Liver (tissue), 9 donors: Measurements from ENCODE around the gene KPNA5. TPM values are rescaled to one million over a fixed set of nuclear protein-coding genes. Genes with fewer than 3 reads are reported as not detected.
"Not testable (repeated sequence)": the region's sequence is repeated elsewhere in the genome, so short reads cannot be mapped to it uniquely, and the experiment has no call there.

ENCODE experiments used
- DNase-seq: peaks from one replicate; pipeline ENCODE4 v3.0.0-alpha.2; 2017; ENCODE audit warnings: low spot score
- H3K27ac ChIP-seq, 2 donors: one replicate each; pipeline ENCODE4 v1.7.0; 2013; ENCODE audit warnings: inconsistent platforms in 2 of 2, low read length in 2 of 2, control low read depth in 1 of 2, low read depth in 1 of 2, mild to moderate bottlenecking in 1 of 2
- H3K27me3 ChIP-seq, 4 donors: one replicate each; pipeline versions ENCODE4 v1.6.1 to v1.7.0; 2013; ENCODE audit warnings: low read length in 3 of 4, inconsistent platforms in 1 of 4, mild to moderate bottlenecking in 1 of 4, moderate library complexity in 1 of 4; ENCODE audit not compliant: control insufficient read depth in 4 of 4, insufficient read depth in 4 of 4
- H3K36me3 ChIP-seq, 4 donors: one replicate each; pipeline versions ENCODE4 v1.6.1 to v1.7.0; 2013; ENCODE audit warnings: low read length in 3 of 4, mild to moderate bottlenecking in 3 of 4, low read depth in 1 of 4, moderate library complexity in 1 of 4; ENCODE audit not compliant: control insufficient read depth in 4 of 4, insufficient read depth in 3 of 4
- H3K4me1 ChIP-seq, 4 donors: one replicate each; pipeline versions ENCODE4 v1.6.1 to v1.7.0; 2013; ENCODE audit warnings: low read length in 3 of 4, mild to moderate bottlenecking in 3 of 4, moderate library complexity in 1 of 4; ENCODE audit not compliant: control insufficient read depth in 4 of 4, insufficient read depth in 4 of 4
- H3K4me3 ChIP-seq, 3 donors: one replicate each; pipeline versions ENCODE4 v1.6.1 to v1.7.0; 2013; ENCODE audit warnings: low read length in 3 of 3, control low read depth in 1 of 3, low read depth in 1 of 3, mild to moderate bottlenecking in 1 of 3
- H3K9ac ChIP-seq, 2 donors: one replicate each; pipeline ENCODE4 v1.7.0; 2013; ENCODE audit warnings: low read length in 2 of 2, mild to moderate bottlenecking in 2 of 2, moderate library complexity in 2 of 2, control low read depth in 1 of 2, low read depth in 1 of 2
- H3K9me3 ChIP-seq, 4 donors: one replicate each; pipeline versions ENCODE4 v1.6.1 to v1.7.0; 2013; ENCODE audit warnings: low read length in 3 of 4; ENCODE audit not compliant: control insufficient read depth in 4 of 4
- ATF3 ChIP-seq: IDR thresholded peaks from 2 replicates; pipeline ENCODE4 v1.6.1; 2016; ENCODE audit warnings: antibody characterized with exemption
- EGR1 ChIP-seq, 2 donors: IDR thresholded peaks; 2 replicates each; pipeline ENCODE4 v1.6.1; 2016 to 2018; ENCODE audit warnings: antibody characterized with exemption in 2 of 2, low read depth in 2 of 2
- FOXA2 ChIP-seq: IDR thresholded peaks from 2 replicates; pipeline ENCODE4 v1.6.1; 2016; ENCODE audit warnings: antibody characterized with exemption
- HNF4A ChIP-seq, 2 donors: conservative IDR thresholded peaks; 2 replicates each; pipeline ENCODE4 v1.6.1; 2016; ENCODE audit warnings: antibody characterized with exemption in 2 of 2, mild to moderate bottlenecking in 2 of 2
- HNF4G ChIP-seq: IDR thresholded peaks from 2 replicates; pipeline ENCODE4 v1.6.1; 2016; ENCODE audit warnings: antibody characterized with exemption
- JUND ChIP-seq, 2 donors: IDR thresholded peaks; 2 replicates each; pipeline ENCODE4 v1.6.1; 2016; ENCODE audit warnings: antibody characterized with exemption in 2 of 2
- NR2F2 ChIP-seq: IDR thresholded peaks from 2 replicates; pipeline ENCODE4 v1.6.1; 2016; ENCODE audit warnings: antibody characterized with exemption
- RAD21 ChIP-seq, 2 donors: IDR thresholded peaks; 2 replicates each; pipeline ENCODE4 v1.6.1; 2016; ENCODE audit warnings: antibody characterized with exemption in 2 of 2, mild to moderate bottlenecking in 2 of 2
- REST ChIP-seq: IDR thresholded peaks from 2 replicates; pipeline ENCODE4 v1.6.1; 2016; ENCODE audit warnings: antibody characterized with exemption, mild to moderate bottlenecking
- RXRA ChIP-seq, 2 donors: IDR thresholded peaks; 2 replicates each; pipeline ENCODE4 v1.6.1; 2017 to 2018; ENCODE audit warnings: antibody characterized with exemption in 2 of 2, mild to moderate bottlenecking in 1 of 2
- SP1 ChIP-seq: IDR thresholded peaks from 2 replicates; pipeline ENCODE4 v1.6.1; 2018; ENCODE audit warnings: antibody characterized with exemption, mild to moderate bottlenecking
- TAF1 ChIP-seq: conservative IDR thresholded peaks from 2 replicates; pipeline ENCODE4 v1.6.1; 2016; ENCODE audit warnings: antibody characterized with exemption, mild to moderate bottlenecking
- WGBS: extraction: QIAGEN DNeasy Blood & Tissue Kit; methylation state at CpG from one replicate; pipeline ENCODE4 v1.1.7; 2013; 5-methylcytosine and 5-hydroxymethylcytosine counted together
- polyA plus RNA-seq, 2 donors: library from polyadenylated mRNA; stranded (reverse) in 1 of 2; unstranded in 1 of 2; fragments of 200-250 nt in 1 of 2; fragments of >200 nt in 1 of 2; fragmentation: Nextera tagmentation in 1 of 2; extraction: Ambion mirVana in 1 of 2; gene quantifications; one replicate each; pipeline versions ENCODE4 v1.2.1 to v1.2.3, GENCODE V29; 2013 to 2015
- total RNA-seq, 2 donors: library from RNA; depleted of rRNA; stranded (reverse); fragments of >200 nt; gene quantifications; one replicate each; pipeline ENCODE4 v1.2.3, GENCODE V29; 2014
- TF ChIP-seq, protein P1 (sequence below): IDR thresholded peaks from 2 replicates; pipeline ENCODE4 v1.6.1; 2016; ENCODE audit warnings: antibody characterized with exemption
- donor health status: healthy.
- donor health status: healthy.
- donor health status: healthy.
- donor health status: healthy.
- donor health status: healthy.

The KPNA5 gene
- total and polyA plus RNA-seq, 4 donors = 0.63 to 3.6 (median 2.3) TPM

- no peak overlapping the region for H3K9ac ChIP-seq
- H3K36me3 ChIP-seq = peaks cover 0 to 9% (median 2%) of the 10 kb centered on the region in 4 donors
- no peaks in the 10 kb centered on the region for H3K27me3 ChIP-seq
- no peak overlapping the region for H3K4me3 ChIP-seq
- no peak overlapping the region for H3K27ac ChIP-seq
- H3K9me3 ChIP-seq = no peaks in the 10 kb centered on the region
- no peak for DNase-seq
- TF ChIP-seq REST (no peak), RXRA (IDR thresholded peaks at IDR 0.05) (no peak), NR2F2 (no peak), ATF3 (no peak), HNF4A (conservative IDR thresholded peaks at IDR 0.05) (no peak), FOXA2 (no peak)
- TF ChIP-seq, protein P1, sequence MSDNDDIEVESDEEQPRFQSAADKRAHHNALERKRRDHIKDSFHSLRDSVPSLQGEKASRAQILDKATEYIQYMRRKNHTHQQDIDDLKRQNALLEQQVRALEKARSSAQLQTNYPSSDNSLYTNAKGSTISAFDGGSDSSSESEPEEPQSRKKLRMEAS = no peak
- H3K4me1 ChIP-seq = no peaks in the 10 kb centered on the region
Observed at GRCh38 chr6:116697480-116697879, 16.5 kb downstream of the KPNA5 start.

- H3K27me3 ChIP-seq, DNase-seq, H3K4me1 ChIP-seq, H3K9me3 ChIP-seq, H3K9ac ChIP-seq, H3K27ac ChIP-seq, H3K4me3 ChIP-seq: not testable (repeated sequence)
- H3K36me3 ChIP-seq = peaks cover 1 to 12% (median 10%) of the 10 kb centered on the region in 4 donors
- 98% methylated on average over 1 of the region's 1 CpG for WGBS
Observed at GRCh38 chr6:116703888-116704287, 22.9 kb downstream of the KPNA5 start.

DNA sequence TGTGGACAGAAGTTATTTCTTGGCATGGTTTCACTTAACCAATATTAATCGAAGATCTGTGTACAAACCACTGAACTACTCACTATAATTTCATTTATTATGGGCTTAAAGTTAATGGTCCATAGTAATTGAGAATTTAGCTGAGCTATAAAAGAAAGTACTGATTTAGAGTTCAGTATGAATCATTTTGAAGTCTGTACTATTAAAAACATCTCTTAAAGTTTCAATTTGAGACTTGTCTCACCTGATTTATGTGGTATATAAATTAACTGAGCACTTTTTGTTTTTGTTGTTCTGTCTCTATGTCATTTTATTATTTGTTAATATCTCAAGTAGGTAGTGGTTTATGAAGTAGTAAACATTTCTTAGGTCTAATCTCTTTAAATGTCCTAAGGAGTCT lies 24.9 kb downstream of the KPNA5 start:
- no peak overlapping the region for H3K27ac ChIP-seq
- no peak for DNase-seq
- no peaks in the 10 kb centered on the region for H3K4me1 ChIP-seq
- 77% methylated on average over 1 of the region's 1 CpG for WGBS
- H3K27me3 ChIP-seq = no peaks in the 10 kb centered on the region
- no peak overlapping the region for H3K9ac ChIP-seq
- TF ChIP-seq JUND (IDR thresholded peaks at IDR 0.05) (no peak), ATF3 (no peak), NR2F2 (no peak), RXRA (IDR thresholded peaks at IDR 0.05) (no peak), HNF4A (conservative IDR thresholded peaks at IDR 0.05) (no peak), RAD21 (IDR thresholded peaks at IDR 0.05) (no peak), SP1 (no peak), EGR1 (IDR thresholded peaks at IDR 0.05; ENCODE audit: low read depth in 2 of 2) (no peak), TAF1 (no peak), HNF4G (no peak)
- H3K4me3 ChIP-seq = no peak overlapping the region
- peaks cover 1 to 13% (median 8%) of the 10 kb centered on the region in 4 donors for H3K36me3 ChIP-seq
- H3K9me3 ChIP-seq = no peaks in the 10 kb centered on the region
